ENCODE measurements around the gene OSBPL5.

DNA sequence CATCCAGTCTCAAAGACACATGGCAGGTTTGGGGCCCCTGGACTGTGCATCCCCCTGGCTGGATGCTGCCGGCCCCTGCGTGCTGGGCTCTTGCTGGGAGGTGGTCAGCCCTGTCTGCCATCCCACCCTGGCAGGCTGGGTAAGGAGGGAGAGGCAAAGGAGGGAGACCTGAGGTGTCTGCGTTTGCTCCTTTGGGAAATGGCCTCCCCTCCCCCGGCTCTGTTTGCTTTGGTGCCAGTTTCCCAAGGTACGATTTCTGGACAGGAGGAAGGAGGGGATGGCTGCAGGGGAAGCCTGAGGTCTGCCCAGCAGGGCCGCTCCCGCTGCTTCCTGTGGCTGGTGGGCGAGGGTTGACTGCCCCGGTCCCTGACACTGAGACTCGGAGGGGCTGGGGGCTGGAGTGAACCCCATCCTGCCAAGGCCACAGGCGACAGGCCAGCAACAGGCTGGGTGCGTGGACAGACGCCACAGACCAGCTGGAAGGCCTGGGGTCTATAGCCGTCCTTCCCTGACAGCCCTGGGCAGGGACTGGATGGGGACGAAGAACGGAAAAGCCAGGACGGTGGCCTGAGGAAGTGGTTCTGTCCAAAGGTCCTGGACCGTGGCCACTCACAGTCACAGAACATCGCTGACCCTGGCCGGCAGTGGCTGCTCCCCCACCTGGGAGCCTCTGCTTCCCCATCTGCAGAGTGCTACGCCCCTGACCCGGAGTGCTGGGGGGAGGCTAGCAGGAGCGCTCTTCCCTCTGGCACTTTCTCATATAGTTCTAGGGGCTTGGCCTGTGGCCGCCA lies 38.0 kb downstream of the OSBPL5 start:
- TF ChIP-seq, protein P1, sequence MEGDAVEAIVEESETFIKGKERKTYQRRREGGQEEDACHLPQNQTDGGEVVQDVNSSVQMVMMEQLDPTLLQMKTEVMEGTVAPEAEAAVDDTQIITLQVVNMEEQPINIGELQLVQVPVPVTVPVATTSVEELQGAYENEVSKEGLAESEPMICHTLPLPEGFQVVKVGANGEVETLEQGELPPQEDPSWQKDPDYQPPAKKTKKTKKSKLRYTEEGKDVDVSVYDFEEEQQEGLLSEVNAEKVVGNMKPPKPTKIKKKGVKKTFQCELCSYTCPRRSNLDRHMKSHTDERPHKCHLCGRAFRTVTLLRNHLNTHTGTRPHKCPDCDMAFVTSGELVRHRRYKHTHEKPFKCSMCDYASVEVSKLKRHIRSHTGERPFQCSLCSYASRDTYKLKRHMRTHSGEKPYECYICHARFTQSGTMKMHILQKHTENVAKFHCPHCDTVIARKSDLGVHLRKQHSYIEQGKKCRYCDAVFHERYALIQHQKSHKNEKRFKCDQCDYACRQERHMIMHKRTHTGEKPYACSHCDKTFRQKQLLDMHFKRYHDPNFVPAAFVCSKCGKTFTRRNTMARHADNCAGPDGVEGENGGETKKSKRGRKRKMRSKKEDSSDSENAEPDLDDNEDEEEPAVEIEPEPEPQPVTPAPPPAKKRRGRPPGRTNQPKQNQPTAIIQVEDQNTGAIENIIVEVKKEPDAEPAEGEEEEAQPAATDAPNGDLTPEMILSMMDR (conservative IDR thresholded peaks at IDR 0.05; ENCODE audit: low read length): no peak
- no peak for TF ChIP-seq EZH2phosphoT487 (IDR thresholded peaks at IDR 0.05; ENCODE audit: borderline replicate concordance, low read depth, low read length)

All from OCI-LY7 (cell line).